Activated T-cell treated with anti-CD3 and anti-CD28 coated beads, Interleukin-2, amount 50 U/mL, for 48 hours (primary cell): Measurements from ENCODE around the gene TEX48.

Source experiments
- DNase-seq, 2 experiments: peaks; one replicate each; pipeline ENCODE4 v3.0.0-alpha.2; 2020

Gene TEX48

GRCh38 chr9:114693248-114693855 is 11.4 kb upstream of the TEX48 start:
- DNase-seq: no peak

GRCh38 chr9:114691956-114692295 is 9.9 kb upstream of the TEX48 start:
- DNase-seq: peak in 1 of 2 experiments; percentile 36

GRCh38 chr9:114691046-114691955 is 9.3 kb upstream of the TEX48 start:
- DNase-seq: peak; percentile 73 to 79

- DNase-seq: peak in 1 of 2 experiments; percentile 48
Observed at GRCh38 chr9:114690308-114690707, 8.3 kb upstream of the TEX48 start.

- DNase-seq: no peak
Observed at GRCh38 chr9:114689813-114690212, 7.8 kb upstream of the TEX48 start.

GRCh38 chr9:114688909-114689610 is 7.1 kb upstream of the TEX48 start:
- DNase-seq: no peak

- DNase-seq: no peak
Observed at GRCh38 chr9:114688379-114688778, 6.4 kb upstream of the TEX48 start.

- no peak for DNase-seq
Observed at GRCh38 chr9:114687034-114687433, 5.0 kb upstream of the TEX48 start.

- DNase-seq: no peak
Observed at GRCh38 chr9:114685951-114686350, 4.0 kb upstream of the TEX48 start.

GRCh38 chr9:114684036-114684435 is 2.0 kb upstream of the TEX48 start:
- DNase-seq: peak in 1 of 2 experiments; percentile 38

- DNase-seq: no peak
Observed at GRCh38 chr9:114682846-114683245, 854 bp upstream of the TEX48 start.

GRCh38 chr9:114680259-114681001 is 1.6 kb downstream of the TEX48 start:
- peak in 1 of 2 experiments; percentile 45 for DNase-seq

GRCh38 chr9:114678795-114679194 is 3.2 kb downstream of the TEX48 start:
- DNase-seq: no peak

GRCh38 chr9:114678130-114678529 is 3.9 kb downstream of the TEX48 start:
- DNase-seq: no peak

- no peak for DNase-seq
Observed at GRCh38 chr9:114677418-114677817, 4.6 kb downstream of the TEX48 start.

- no peak for DNase-seq
Observed at GRCh38 chr9:114676901-114677300, 5.1 kb downstream of the TEX48 start.

- DNase-seq: no peak
Observed at GRCh38 chr9:114674798-114675540, 7.0 kb downstream of the TEX48 start.

GRCh38 chr9:114674076-114674797 is 7.8 kb downstream of the TEX48 start:
- DNase-seq: no peak

- DNase-seq: no peak
Observed at GRCh38 chr9:114671605-114672004, 10.4 kb downstream of the TEX48 start.

GRCh38 chr9:114669961-114670360 is 12.0 kb downstream of the TEX48 start:
- no peak for DNase-seq

GRCh38 chr9:114668146-114668545 is 13.8 kb downstream of the TEX48 start:
- DNase-seq: no peak

- no peak for DNase-seq
Observed at GRCh38 chr9:114666851-114667250, 15.1 kb downstream of the TEX48 start.
